GM21619 (cell line): ENCODE results near the gene FASTKD2.
"Not testable (repeated sequence)": the region's sequence is repeated elsewhere in the genome, so short reads cannot be mapped to it uniquely, and the experiment has no call there.

Experiments
- ATAC-seq: cut with Tn5 transposase; IDR thresholded peaks from one replicate; pipeline ENCODE4 v1.9.1; 2021; ENCODE audit not compliant: unreplicated experiment

FASTKD2 gene

GRCh38 chr2:206790311-206790935 lies 25.0 kb downstream of the FASTKD2 start:
- no peak for ATAC-seq

DNA sequence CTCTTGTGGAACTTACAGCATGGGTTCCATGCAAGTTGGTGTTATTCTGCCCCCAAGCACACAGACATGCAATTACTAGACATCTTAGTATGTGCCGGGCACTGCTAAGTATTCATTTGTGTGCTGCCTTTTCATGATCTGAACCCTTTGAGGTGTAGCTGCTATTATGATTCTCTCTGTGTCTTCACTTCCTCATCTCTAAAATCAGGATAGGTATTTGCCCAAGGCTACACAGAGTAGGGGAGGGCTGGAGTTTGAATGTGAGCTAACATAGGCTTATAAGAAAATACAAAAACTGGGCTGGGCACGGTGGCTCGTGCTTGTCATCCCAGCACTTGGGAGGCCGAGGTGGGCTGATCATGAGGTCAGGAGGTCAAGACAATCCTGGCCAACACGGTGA lies 27.2 kb downstream of the FASTKD2 start:
- no peak for ATAC-seq

GRCh38 chr2:206797376-206797775 lies 32.0 kb downstream of the FASTKD2 start:
- no peak for ATAC-seq

GRCh38 chr2:206798000-206798399 lies 32.6 kb downstream of the FASTKD2 start:
- no peak for ATAC-seq

- ATAC-seq = no peak
Measured at GRCh38 chr2:206799083-206799482, 33.7 kb downstream of the FASTKD2 start.

- ATAC-seq = peak; percentile 59
Measured at GRCh38 chr2:206800506-206801417, 35.4 kb downstream of the FASTKD2 start.

DNA sequence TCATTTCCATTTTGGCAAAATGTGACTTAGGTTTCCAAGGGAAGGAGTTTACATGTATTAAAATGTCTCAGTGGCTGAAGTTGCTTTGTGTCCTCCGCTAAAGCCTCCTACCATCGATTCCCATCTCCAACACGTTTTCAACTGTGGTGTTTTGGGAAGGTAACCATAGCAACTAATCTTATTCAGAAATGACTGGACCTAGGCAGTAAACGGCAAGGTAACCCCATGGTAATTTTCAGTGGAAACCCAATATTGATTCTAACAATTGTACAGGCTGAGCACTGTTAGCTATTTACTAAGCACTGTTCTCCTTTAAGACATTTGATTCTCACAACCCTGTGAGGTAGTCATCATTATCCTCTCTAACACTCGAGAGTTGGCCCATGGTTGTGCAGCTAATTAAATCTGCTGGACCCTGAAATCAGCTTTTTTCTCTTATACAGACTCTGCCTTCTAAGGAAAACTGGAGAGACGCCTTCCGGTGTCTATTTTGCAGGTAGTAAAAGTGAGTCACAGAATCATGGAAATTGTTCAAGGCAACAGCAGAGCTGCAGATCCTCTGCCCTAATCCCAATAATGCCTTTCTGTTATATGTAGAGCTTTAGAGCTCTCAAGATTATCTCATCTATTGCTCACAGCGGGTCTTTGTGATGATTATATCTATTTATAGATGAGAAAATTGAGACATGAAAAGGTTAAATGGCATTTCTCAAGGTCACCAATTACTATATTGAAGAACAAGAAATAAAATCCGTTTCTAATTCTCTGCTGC lies 36.2 kb downstream of the FASTKD2 start:
- ATAC-seq = no peak

- ATAC-seq = no peak
Measured at GRCh38 chr2:206802654-206803514, 37.5 kb downstream of the FASTKD2 start.

GRCh38 chr2:206804326-206804725 lies 38.9 kb downstream of the FASTKD2 start:
- ATAC-seq = no peak

GRCh38 chr2:206805887-206806607 lies 40.6 kb downstream of the FASTKD2 start:
- ATAC-seq = no peak

DNA sequence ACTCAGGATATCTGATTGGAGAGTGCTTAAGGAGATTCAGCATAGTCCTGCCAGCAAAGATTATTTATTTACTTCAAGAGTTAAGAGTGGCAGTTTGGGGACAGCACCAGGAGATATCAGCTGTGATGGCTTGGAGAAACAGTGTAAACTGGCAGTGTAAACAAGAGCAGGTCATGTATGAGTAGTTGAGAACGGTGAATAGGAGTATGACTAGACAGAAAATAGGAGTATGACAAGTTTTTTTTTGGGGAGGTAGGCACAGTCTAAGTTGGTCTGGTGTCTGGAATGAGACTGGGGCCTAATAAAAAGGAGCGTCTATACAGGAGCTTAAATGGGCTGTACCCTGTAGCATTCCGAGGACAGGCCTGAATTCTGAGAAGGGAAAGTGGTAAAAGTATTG lies 42.2 kb downstream of the FASTKD2 start:
- ATAC-seq = not testable (repeated sequence)

- ATAC-seq = not testable (repeated sequence)
Measured at GRCh38 chr2:206812471-206812870, 47.1 kb downstream of the FASTKD2 start.

GRCh38 chr2:206814498-206814897 lies 49.1 kb downstream of the FASTKD2 start:
- no peak for ATAC-seq

- ATAC-seq = no peak
Measured at GRCh38 chr2:206820807-206821206, 55.4 kb downstream of the FASTKD2 start.

- no peak for ATAC-seq
Measured at GRCh38 chr2:206823178-206823577, 57.8 kb downstream of the FASTKD2 start.

DNA sequence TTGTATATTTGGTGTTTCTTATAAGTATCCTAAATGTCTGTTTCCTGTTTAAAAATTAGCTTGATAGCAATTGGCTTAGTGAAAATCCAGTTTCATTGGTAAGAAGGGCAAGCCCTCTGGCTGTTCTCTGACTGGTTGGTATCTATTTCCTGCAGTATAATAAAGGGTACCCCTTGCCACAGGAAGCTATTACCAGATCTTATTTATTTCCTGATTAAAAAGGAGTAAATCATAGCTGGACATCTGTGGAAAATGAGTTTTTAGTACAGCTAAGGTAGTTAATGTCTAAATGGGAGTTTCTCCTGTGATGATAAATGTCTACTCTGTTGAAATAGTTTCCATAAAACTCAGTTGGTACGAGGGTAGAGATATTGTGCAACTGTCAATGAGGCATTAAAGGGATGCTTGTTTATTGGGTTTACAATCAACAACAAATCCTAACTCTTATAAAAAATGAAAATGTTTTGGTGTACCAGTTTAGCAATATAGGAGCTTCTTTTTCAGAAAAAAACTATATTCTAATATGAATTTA lies 58.7 kb downstream of the FASTKD2 start:
- ATAC-seq = no peak

- ATAC-seq = no peak
Measured at GRCh38 chr2:206824993-206825392, 59.6 kb downstream of the FASTKD2 start.

GRCh38 chr2:206831442-206831995 lies 66.1 kb downstream of the FASTKD2 start:
- no peak for ATAC-seq

DNA sequence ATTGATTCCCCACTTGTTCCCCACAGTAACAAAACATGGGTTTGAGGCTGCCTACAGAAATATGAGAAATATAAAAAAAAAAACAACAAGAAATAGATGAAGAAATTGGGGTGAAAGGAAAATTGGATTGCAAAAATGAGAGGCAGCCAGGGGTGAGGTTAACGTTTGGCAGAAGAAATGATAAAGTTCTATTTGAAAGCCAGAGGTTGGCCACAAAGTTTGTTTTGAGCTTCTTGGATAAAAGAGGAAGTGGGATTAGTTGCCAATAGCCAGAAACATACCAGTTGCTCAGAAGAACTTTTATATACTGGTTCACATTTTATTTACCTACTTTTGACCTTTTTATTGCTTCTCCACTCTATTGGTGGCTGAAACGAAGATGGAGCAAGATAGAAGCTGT lies 67.5 kb downstream of the FASTKD2 start:
- no peak for ATAC-seq
